C4-2B (cell line): ENCODE results near the gene TRAF3IP1.
"Not testable (repeated sequence)": the region's sequence is repeated elsewhere in the genome, so short reads cannot be mapped to it uniquely, and the experiment has no call there.

Source experiments
- CTCF ChIP-seq: fragments of 450-650 bp; conservative IDR thresholded peaks from 2 replicates; pipeline ENCODE4 v1.5.1; 2017; ENCODE audit warnings: mild to moderate bottlenecking
- ZFX ChIP-seq: fragments of 450-650 bp; IDR thresholded peaks from 2 replicates; pipeline ENCODE4 v1.6.1; 2017

- TF ChIP-seq CTCF, ZFX: not testable (repeated sequence)
Measured at GRCh38 chr2:238405217-238405555, 84.9 kb downstream of the TRAF3IP1 start.
